WERI-Rb-1 (cell line): Measurements from ENCODE around the gene LPAR1.

ENCODE experiments used
- DNase-seq: peaks from one replicate; pipeline ENCODE4 v3.0.0-alpha.2; 2020
- H3K27ac ChIP-seq: fragments of 250-450 bp; sonication (Bioruptor Pico); 2 replicates; pipeline ENCODE4 v1.5.1; 2020; ENCODE audit warnings: mild to moderate bottlenecking, moderate library complexity
- H3K27me3 ChIP-seq: fragments of 250-450 bp; sonication (Bioruptor Pico); 2 replicates; pipeline ENCODE4 v1.5.1; 2021; ENCODE audit warnings: mild to moderate bottlenecking, low read depth, moderate library complexity; ENCODE audit not compliant: insufficient read depth, severe bottlenecking
- H3K36me3 ChIP-seq: fragments of 250-450 bp; sonication (Bioruptor Pico); 2 replicates; pipeline ENCODE4 v1.5.1; 2020; ENCODE audit warnings: mild to moderate bottlenecking, moderate library complexity
- H3K4me3 ChIP-seq: 2 replicates; pipeline ENCODE4 v1.5.1; 2011; ENCODE audit warnings: low read depth, mild to moderate bottlenecking, control low read depth, low read length
- H3K9me3 ChIP-seq: fragments of 250-450 bp; sonication (Bioruptor Pico); 2 replicates; pipeline ENCODE4 v1.5.1; 2021; ENCODE audit warnings: mild to moderate bottlenecking, moderate library complexity; ENCODE audit not compliant: severe bottlenecking
- CTCF ChIP-seq: IDR thresholded peaks from 2 replicates; pipeline ENCODE4 v1.5.1; 2011; ENCODE audit warnings: low read depth, mild to moderate bottlenecking, control low read depth, inconsistent platforms, low read length

LPAR1 gene

GRCh38 chr9:110984890-110985437 lies 53.3 kb downstream of the LPAR1 start:
- H3K27ac ChIP-seq = no peak overlapping the region

GRCh38 chr9:110980261-110980660 lies 58.0 kb downstream of the LPAR1 start:
- Histone ChIP-seq H3K27ac (no peak overlapping the region), H3K27me3 (peaks cover 52% of the 10 kb centered on the region), H3K9me3 (no peaks in the 10 kb centered on the region), H3K4me3 (no peak overlapping the region), H3K36me3 (no peaks in the 10 kb centered on the region)
- TF ChIP-seq CTCF = no peak
- DNase-seq = no peak

More at GRCh38 chr9:110984890-110985437, 53.3 kb downstream of the LPAR1 start:
- no peak overlapping the region for H3K4me3 ChIP-seq
- DNase-seq = no peak
- peaks cover 30% of the 10 kb centered on the region for H3K27me3 ChIP-seq
- H3K9me3 ChIP-seq = no peaks in the 10 kb centered on the region
- no peaks in the 10 kb centered on the region for H3K36me3 ChIP-seq
- TF ChIP-seq CTCF = no peak

- Histone ChIP-seq H3K9me3 (no peaks in the 10 kb centered on the region), H3K36me3 (no peaks in the 10 kb centered on the region), H3K27me3 (peaks cover 58% of the 10 kb centered on the region), H3K27ac (no peak overlapping the region), H3K4me3 (no peak overlapping the region)
- no peak for DNase-seq
- TF ChIP-seq CTCF = no peak
Measured at GRCh38 chr9:110979636-110980035, 58.6 kb downstream of the LPAR1 start.

GRCh38 chr9:110978516-110978915 lies 59.8 kb downstream of the LPAR1 start:
- Histone ChIP-seq H3K27me3 (peaks cover 70% of the 10 kb centered on the region), H3K9me3 (no peaks in the 10 kb centered on the region), H3K27ac (no peak overlapping the region), H3K4me3 (no peak overlapping the region), H3K36me3 (no peaks in the 10 kb centered on the region)
- DNase-seq = no peak
- no peak for TF ChIP-seq CTCF

- no peak for TF ChIP-seq CTCF
- Histone ChIP-seq H3K27ac (no peak overlapping the region), H3K36me3 (no peaks in the 10 kb centered on the region), H3K27me3 (peaks cover 73% of the 10 kb centered on the region), H3K4me3 (no peak overlapping the region), H3K9me3 (no peaks in the 10 kb centered on the region)
- DNase-seq = no peak
Measured at GRCh38 chr9:110977259-110977709, 61.0 kb downstream of the LPAR1 start.

- no peak for TF ChIP-seq CTCF
Measured at GRCh38 chr9:110975969-110976368, 62.3 kb downstream of the LPAR1 start.

More at GRCh38 chr9:110975969-110976368, 62.3 kb downstream of the LPAR1 start:
- Histone ChIP-seq H3K4me3 (no peak overlapping the region), H3K36me3 (no peaks in the 10 kb centered on the region), H3K27me3 (peaks cover 85% of the 10 kb centered on the region), H3K9me3 (no peaks in the 10 kb centered on the region), H3K27ac (no peak overlapping the region)
- no peak for DNase-seq
